Measurements from ENCODE around the gene HACD4. TPM values are rescaled to one million over a fixed set of nuclear protein-coding genes. Genes with fewer than 3 reads are reported as not detected.

HACD4 gene
- 2.1 and 2.4 TPM in 2 replicates for total RNA-seq

GRCh38 chr9:21031091-21031807 lies at the start of gene HACD4:
HACD4 (minus strand) TSS chr9:21031640; CDS start chr9:21031590, 50 bp downstream.

GRCh38 chr9:21077781-21078180 lies 46.3 kb upstream of the HACD4 start, which contains the start of gene IFNB1:
IFNB1 (minus strand) TSS chr9:21077942; CDS start chr9:21077869, 73 bp downstream.

Other genes starting within 250 kb of the HACD4 start
- gene IFNB1, start 46.3 kb upstream of the HACD4 start, total RNA-seq, result not detected in 2 replicates
- gene IFNW1, start 110.2 kb upstream of the HACD4 start, total RNA-seq, result not detected in 2 replicates
- gene IFNA21, start 135.0 kb upstream of the HACD4 start, total RNA-seq, result not detected in 2 replicates
- not detected in 2 replicates for gene IFNA4, start 155.9 kb upstream of the HACD4 start, total RNA-seq
- gene IFNA7, start 170.6 kb upstream of the HACD4 start, total RNA-seq, result not detected in 2 replicates
- not detected in 2 replicates for gene IFNA10, start 175.5 kb upstream of the HACD4 start, total RNA-seq
- not detected in 2 replicates for gene IFNA16, start 185.7 kb upstream of the HACD4 start, total RNA-seq
- gene IFNA17, start 196.6 kb upstream of the HACD4 start, total RNA-seq, result not detected in 2 replicates
- not detected in 2 replicates for gene IFNA14, start 208.4 kb upstream of the HACD4 start, total RNA-seq

Measured in mesangial cell (primary cell).